HUES48 (cell line): ENCODE results near the gene BARX1.
"Not testable (repeated sequence)": the region's sequence is repeated elsewhere in the genome, so short reads cannot be mapped to it uniquely, and the experiment has no call there.

Experiments
- H3K27ac ChIP-seq: one replicate; pipeline ENCODE4 v1.7.0; 2013; ENCODE audit warnings: low read depth, low read length, inconsistent platforms
- H3K27me3 ChIP-seq: 2 replicates; pipeline ENCODE4 v1.6.1; 2013; ENCODE audit warnings: mild to moderate bottlenecking, low read length; ENCODE audit not compliant: control insufficient read depth, insufficient read depth
- H3K36me3 ChIP-seq: 2 replicates; pipeline ENCODE4 v1.6.1; 2013; ENCODE audit warnings: low read length; ENCODE audit not compliant: control insufficient read depth, insufficient read depth
- H3K4me1 ChIP-seq: 2 replicates; pipeline ENCODE4 v1.6.1; 2013; ENCODE audit warnings: mild to moderate bottlenecking, low read length; ENCODE audit not compliant: control insufficient read depth, insufficient read depth
- H3K4me3 ChIP-seq: 2 replicates; pipeline ENCODE4 v1.5.1; 2013; ENCODE audit warnings: mild to moderate bottlenecking, low read depth, low read length
- H3K9ac ChIP-seq: 2 replicates; pipeline ENCODE4 v1.6.1; 2013; ENCODE audit warnings: mild to moderate bottlenecking, low read depth, low read length, moderate library complexity
- H3K9me3 ChIP-seq: 2 replicates; pipeline ENCODE4 v1.6.1; 2013; ENCODE audit warnings: low read length; ENCODE audit not compliant: control insufficient read depth, insufficient read depth

BARX1 gene

DNA sequence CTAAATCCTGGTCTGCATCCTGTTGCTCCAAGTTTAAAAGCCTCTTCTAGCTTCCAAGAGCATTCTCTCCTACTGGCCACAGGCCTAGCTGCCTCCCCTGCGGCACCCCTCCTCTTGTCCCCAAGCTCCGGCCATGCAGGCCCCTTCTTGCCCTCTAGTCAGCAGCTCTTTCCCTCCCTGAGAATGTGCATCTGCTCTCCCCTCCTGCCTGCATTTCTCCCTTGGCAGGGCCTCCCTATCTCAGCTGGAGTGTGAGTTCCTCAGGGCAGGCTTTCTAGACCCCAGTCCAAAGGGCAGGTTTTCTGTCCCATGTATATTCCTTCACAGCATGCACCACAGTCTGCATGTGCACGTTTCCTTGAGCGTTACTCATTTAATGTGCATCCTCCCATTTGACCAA, 24.6 kb upstream of the BARX1 start:
- no peaks in the 10 kb centered on the region for H3K9me3 ChIP-seq
- peaks cover 3% of the 10 kb centered on the region for H3K4me1 ChIP-seq
- no peaks in the 10 kb centered on the region for H3K27me3 ChIP-seq
- H3K4me3 ChIP-seq, result no peak overlapping the region
- H3K27ac ChIP-seq, result no peak overlapping the region
- H3K9ac ChIP-seq, result no peak overlapping the region
- no peaks in the 10 kb centered on the region for H3K36me3 ChIP-seq

DNA sequence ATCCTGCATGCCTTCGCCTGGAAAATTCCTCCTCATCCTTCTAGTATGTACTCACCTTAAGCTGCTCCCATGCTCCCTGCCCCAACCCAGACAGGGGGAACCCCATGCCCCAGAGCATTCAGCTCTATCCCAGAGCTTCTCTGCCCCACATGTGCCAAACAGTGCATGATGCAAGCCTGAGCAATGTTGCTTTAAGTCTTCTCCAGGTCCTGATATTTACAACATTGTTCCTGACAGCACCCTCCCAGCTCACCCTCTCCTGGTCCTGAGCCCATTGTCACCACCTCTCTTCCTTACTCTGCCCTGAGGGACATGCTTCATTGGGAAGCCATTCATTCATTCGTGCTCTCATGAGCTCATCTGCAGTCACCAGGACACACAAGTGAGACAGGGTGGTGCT, 23.4 kb upstream of the BARX1 start:
- Histone ChIP-seq H3K27ac (no peak overlapping the region), H3K4me1 (no peaks in the 10 kb centered on the region), H3K9me3 (no peaks in the 10 kb centered on the region), H3K27me3 (no peaks in the 10 kb centered on the region), H3K9ac (no peak overlapping the region), H3K4me3 (no peak overlapping the region), H3K36me3 (no peaks in the 10 kb centered on the region)

DNA sequence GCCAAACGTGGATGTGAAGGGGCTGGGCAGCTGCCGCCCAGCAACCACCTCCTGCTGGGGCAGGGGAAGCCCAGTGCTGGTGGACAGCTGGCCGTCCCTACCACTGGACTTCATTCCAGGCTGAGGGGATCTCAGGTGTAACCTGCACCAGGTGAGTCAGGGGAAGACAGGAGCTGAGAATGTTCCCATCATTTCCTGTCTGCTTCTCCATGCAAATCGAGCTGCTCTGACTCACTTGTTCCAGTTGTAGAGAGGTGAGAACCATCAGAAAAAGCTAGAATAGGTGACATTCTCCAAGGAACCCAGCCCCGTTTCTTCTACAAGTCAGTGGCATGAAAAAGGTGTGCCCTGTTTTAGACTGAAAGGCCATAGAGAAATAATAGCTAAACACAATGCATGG, 21.8 kb upstream of the BARX1 start:
- Histone ChIP-seq H3K9me3 (no peaks in the 10 kb centered on the region), H3K27ac (no peak overlapping the region), H3K4me1 (no peaks in the 10 kb centered on the region), H3K27me3 (no peaks in the 10 kb centered on the region), H3K4me3 (no peak overlapping the region), H3K36me3 (no peaks in the 10 kb centered on the region), H3K9ac (no peak overlapping the region)

DNA sequence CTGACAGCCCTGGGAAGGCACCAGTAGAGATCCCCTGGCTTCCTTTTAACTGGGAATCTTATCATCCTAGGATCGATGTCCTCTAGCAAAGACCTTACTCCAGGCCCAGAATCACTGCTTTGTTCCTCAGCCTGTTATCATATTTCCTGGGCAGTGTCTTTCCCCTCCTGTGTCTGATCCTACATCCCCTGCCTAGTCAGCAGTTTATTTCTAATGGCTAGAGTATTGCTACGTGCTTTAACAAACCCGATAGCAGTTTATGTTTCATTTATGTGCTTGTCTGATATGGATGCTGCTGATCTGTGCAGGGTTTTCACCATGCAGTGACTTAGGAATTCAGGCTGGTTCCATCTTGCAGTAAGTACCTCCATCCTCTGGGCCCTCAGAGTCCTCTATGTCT, 20.9 kb upstream of the BARX1 start:
- Histone ChIP-seq H3K4me1 (no peaks in the 10 kb centered on the region), H3K9me3 (no peaks in the 10 kb centered on the region), H3K4me3 (no peak overlapping the region), H3K27ac (no peak overlapping the region), H3K9ac (no peak overlapping the region), H3K27me3 (no peaks in the 10 kb centered on the region), H3K36me3 (no peaks in the 10 kb centered on the region)

DNA sequence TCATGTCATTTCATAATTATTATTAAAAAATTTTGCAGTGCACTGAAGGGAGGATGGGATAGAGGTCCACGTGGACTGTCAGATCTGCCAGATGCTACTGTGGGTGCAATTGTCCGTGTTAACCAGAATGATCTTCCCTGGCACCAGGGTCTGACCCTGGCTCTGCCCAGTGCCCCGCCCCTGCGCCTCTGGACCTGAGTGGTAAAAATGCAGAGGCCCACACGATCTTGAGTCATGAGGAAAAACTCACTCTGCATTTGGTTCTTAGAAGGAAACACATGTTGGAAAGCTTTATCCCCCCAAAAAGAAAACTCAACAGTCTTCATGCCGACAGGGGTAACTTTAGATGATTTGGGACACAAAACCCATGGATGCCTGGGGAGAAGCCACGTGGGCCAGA, 20.1 kb upstream of the BARX1 start:
- Histone ChIP-seq H3K27me3 (no peaks in the 10 kb centered on the region), H3K4me1 (no peaks in the 10 kb centered on the region), H3K9ac (no peak overlapping the region), H3K9me3 (no peaks in the 10 kb centered on the region), H3K4me3 (no peak overlapping the region), H3K27ac (no peak overlapping the region), H3K36me3 (no peaks in the 10 kb centered on the region)

GRCh38 chr9:93974151-93974550, 19.0 kb upstream of the BARX1 start:
- no peak overlapping the region for H3K9ac ChIP-seq
- no peaks in the 10 kb centered on the region for H3K9me3 ChIP-seq
- H3K27ac ChIP-seq, result no peak overlapping the region
- H3K4me3 ChIP-seq, result no peak overlapping the region
- no peaks in the 10 kb centered on the region for H3K27me3 ChIP-seq
- no peaks in the 10 kb centered on the region for H3K36me3 ChIP-seq
- no peaks in the 10 kb centered on the region for H3K4me1 ChIP-seq

DNA sequence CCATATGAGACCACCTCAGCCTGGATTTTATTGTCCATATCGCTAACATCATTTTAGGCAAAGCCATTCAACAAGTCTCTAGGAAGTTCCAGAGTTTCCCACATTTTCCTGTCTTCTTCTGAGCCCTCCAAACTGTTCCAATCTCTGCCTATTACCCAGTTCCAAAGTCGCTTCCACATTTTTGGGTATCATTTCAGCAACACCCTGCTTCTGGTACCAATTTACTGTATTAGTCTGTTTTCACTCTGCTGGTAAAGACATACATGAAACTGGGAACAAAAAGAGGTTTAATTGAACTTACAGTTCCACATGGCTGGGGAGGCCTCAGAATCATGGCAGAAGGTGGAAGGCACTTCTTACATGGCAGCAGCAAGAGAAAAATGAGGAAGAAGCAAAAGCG, 17.5 kb upstream of the BARX1 start:
- H3K27me3 ChIP-seq, result not testable (repeated sequence)

DNA sequence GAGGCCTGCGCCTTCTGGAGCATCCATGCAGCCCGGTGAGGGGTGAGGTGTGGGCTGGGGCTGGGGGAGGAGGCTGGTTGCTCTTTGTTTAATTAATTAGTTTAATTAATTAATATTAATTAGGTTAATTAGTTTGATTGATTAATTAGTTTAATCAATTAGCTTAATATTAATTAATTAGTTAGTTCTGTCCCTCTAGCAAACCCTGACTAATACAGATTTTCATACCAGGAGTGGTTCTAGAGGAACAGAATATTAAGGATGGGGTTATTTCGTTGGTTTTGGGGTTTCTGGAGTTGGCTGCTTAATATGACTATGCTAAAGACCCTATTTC, 14.1 kb upstream of the BARX1 start:
- Histone ChIP-seq H3K9ac (no peak overlapping the region), H3K27me3 (no peaks in the 10 kb centered on the region), H3K9me3 (no peaks in the 10 kb centered on the region), H3K4me1 (no peaks in the 10 kb centered on the region), H3K27ac (no peak overlapping the region), H3K36me3 (no peaks in the 10 kb centered on the region), H3K4me3 (no peak overlapping the region)

More for the DNA sequence above, 17.5 kb upstream of the BARX1 start:
- H3K36me3 ChIP-seq, H3K4me3 ChIP-seq, H3K27ac ChIP-seq, H3K9ac ChIP-seq, H3K4me1 ChIP-seq, H3K9me3 ChIP-seq: not testable (repeated sequence)

GRCh38 chr9:93968451-93969327, 13.5 kb upstream of the BARX1 start:
- no peaks in the 10 kb centered on the region for H3K36me3 ChIP-seq
- no peak overlapping the region for H3K4me3 ChIP-seq
- H3K27me3 ChIP-seq, result no peaks in the 10 kb centered on the region
- no peaks in the 10 kb centered on the region for H3K9me3 ChIP-seq
- H3K4me1 ChIP-seq, result no peaks in the 10 kb centered on the region
- H3K27ac ChIP-seq, result no peak overlapping the region
- no peak overlapping the region for H3K9ac ChIP-seq

DNA sequence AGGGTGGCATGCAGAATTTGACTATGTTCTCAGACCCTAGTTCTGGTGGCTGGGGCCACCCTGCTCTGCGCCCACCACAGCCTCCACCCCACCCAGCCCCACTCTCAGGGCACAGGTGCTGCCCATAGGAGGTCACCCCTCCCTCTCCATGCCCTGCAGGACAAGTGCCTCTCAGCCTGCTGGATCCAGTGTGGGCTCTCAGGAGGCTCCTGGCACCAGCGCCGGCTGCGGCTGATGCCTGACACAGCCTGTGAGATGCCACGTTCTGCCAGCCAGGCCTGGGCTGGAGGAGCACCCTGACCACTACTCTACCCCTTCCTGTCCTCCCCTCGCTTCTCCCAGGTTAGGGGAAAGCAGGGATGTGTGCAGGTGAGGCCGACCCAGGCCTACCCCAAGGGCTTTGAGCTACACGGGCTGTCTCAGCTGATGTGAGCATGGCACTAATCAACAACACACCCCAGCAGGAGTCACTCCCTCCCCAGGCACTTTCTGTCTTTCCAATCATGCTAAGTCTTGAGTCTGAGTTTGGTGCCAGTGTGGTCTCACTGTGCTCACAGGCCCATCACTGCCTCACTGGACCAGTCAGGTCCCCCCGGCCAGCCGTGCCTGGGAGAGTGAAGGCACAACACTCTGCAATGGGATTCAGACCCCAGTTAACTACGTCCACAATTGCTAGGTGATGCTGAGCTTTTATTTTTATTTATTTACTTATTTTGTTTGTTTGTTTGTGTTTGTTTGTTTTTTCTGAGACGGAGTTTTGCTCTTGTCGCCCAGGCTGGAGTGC, 12.1 kb upstream of the BARX1 start:
- Histone ChIP-seq H3K9ac (no peak overlapping the region), H3K4me1 (peaks cover 6% of the 10 kb centered on the region; the same call in 1 of the 2 replicates), H3K4me3 (no peak overlapping the region), H3K9me3 (no peaks in the 10 kb centered on the region), H3K36me3 (no peaks in the 10 kb centered on the region), H3K27me3 (peaks cover 10% of the 10 kb centered on the region), H3K27ac (no peak overlapping the region)

- H3K27ac ChIP-seq, result no peak overlapping the region
- H3K9me3 ChIP-seq, result no peaks in the 10 kb centered on the region
- no peak overlapping the region for H3K4me3 ChIP-seq
- H3K36me3 ChIP-seq, result no peaks in the 10 kb centered on the region
- H3K4me1 ChIP-seq, result peaks cover 6% of the 10 kb centered on the region; the same call in 1 of the 2 replicates
- H3K9ac ChIP-seq, result no peak overlapping the region
- H3K27me3 ChIP-seq, result peaks cover 22% of the 10 kb centered on the region
Measured at GRCh38 chr9:93965830-93966577, 10.8 kb upstream of the BARX1 start.
